Spinal cord (tissue), 10 donors: ENCODE results near the gene ATP9B. TPM values are rescaled to one million over a fixed set of nuclear protein-coding genes. Genes with fewer than 3 reads are reported as not detected.
"Not testable (repeated sequence)": the region's sequence is repeated elsewhere in the genome, so short reads cannot be mapped to it uniquely, and the experiment has no call there.

Experiments
- DNase-seq, 6 donors: peaks; one replicate each; pipeline versions ENCODE4 v3.0.0 to v3.0.0-alpha.2; 2013 to 2015; ENCODE audit warnings: low spot score in 6 of 6, low read depth in 4 of 6
- H3K27ac ChIP-seq: one replicate; pipeline ENCODE4 v1.5.1; 2013; ENCODE audit warnings: low read depth, low read length, control low read depth
- H3K27me3 ChIP-seq: one replicate; pipeline ENCODE4 v1.6.1; 2013; ENCODE audit warnings: low read length; ENCODE audit not compliant: control insufficient read depth, insufficient read depth
- H3K36me3 ChIP-seq: one replicate; pipeline ENCODE4 v1.6.1; 2013; ENCODE audit warnings: low read length; ENCODE audit not compliant: control insufficient read depth, insufficient read depth
- H3K4me1 ChIP-seq: one replicate; pipeline ENCODE4 v1.6.1; 2013; ENCODE audit warnings: low read length; ENCODE audit not compliant: control insufficient read depth, insufficient read depth
- H3K4me3 ChIP-seq: one replicate; pipeline ENCODE4 v1.5.1; 2013; ENCODE audit warnings: low read depth, low read length, control low read depth
- H3K9me3 ChIP-seq: one replicate; pipeline ENCODE4 v1.6.1; 2013; ENCODE audit warnings: low read length; ENCODE audit not compliant: control insufficient read depth, insufficient read depth
- WGBS: methylation state at CpG from one replicate; pipeline ENCODE4 v1.1.5; 2013; ENCODE audit warnings: missing lambda C conversion rate; ENCODE audit not compliant: insufficient coverage; 5-methylcytosine and 5-hydroxymethylcytosine counted together
- polyA plus RNA-seq, 2 donors: library from polyadenylated mRNA; unstranded; fragments of 120-200 nt; gene quantifications; one replicate each; pipeline ENCODE4 v1.2.1, GENCODE V29; 2013; ENCODE audit not compliant: insufficient read length in 2 of 2
- total RNA-seq, 2 donors: library from RNA; depleted of rRNA in 1 of 2; stranded (reverse); fragments of 120-200 nt in 1 of 2; fragments of >200 nt in 1 of 2; gene quantifications; one replicate each; pipeline versions ENCODE4 v1.2.3 to v1.2.4, GENCODE V29; 2013 to 2014
- donor health status: healthy.

ATP9B gene
- total and polyA plus RNA-seq, 4 donors, result 19.5 to 72.7 (median 35.6) TPM

GRCh38 chr18:79283131-79283810 is 214.1 kb downstream of the ATP9B start:
- H3K27ac ChIP-seq, result no peak overlapping the region
- peak in 3 of 6 donors; percentile 25 to 86 (median 35) for DNase-seq

GRCh38 chr18:79283929-79284328 is 214.7 kb downstream of the ATP9B start:
- Histone ChIP-seq H3K27me3 (no peaks in the 10 kb centered on the region), H3K36me3 (peaks cover 2% of the 10 kb centered on the region), H3K9me3 (no peaks in the 10 kb centered on the region), H3K4me1 (no peaks in the 10 kb centered on the region), H3K27ac (no peak overlapping the region), H3K4me3 (no peak overlapping the region)
- 85% methylated on average over 2 of the region's 4 CpGs for WGBS
- DNase-seq, result peak in 1 of 6 donors; percentile 80

More at GRCh38 chr18:79283131-79283810, 214.1 kb downstream of the ATP9B start:
- H3K27me3 ChIP-seq, result no peaks in the 10 kb centered on the region
- H3K4me3 ChIP-seq, result no peak overlapping the region
- H3K36me3 ChIP-seq, result peaks cover 4% of the 10 kb centered on the region
- 48% methylated on average over 9 of the region's 11 CpGs for WGBS
- H3K4me1 ChIP-seq, result no peaks in the 10 kb centered on the region
- no peaks in the 10 kb centered on the region for H3K9me3 ChIP-seq

GRCh38 chr18:79285191-79285590 is 216.0 kb downstream of the ATP9B start:
- not testable (repeated sequence) for H3K4me3 ChIP-seq, H3K36me3 ChIP-seq, H3K27ac ChIP-seq, H3K27me3 ChIP-seq, H3K9me3 ChIP-seq, DNase-seq, H3K4me1 ChIP-seq
- WGBS, result no CpG with 5 or more reads among the region's 1 CpG

GRCh38 chr18:79290409-79290808 is 221.2 kb downstream of the ATP9B start:
- H3K27ac ChIP-seq, H3K4me3 ChIP-seq, H3K9me3 ChIP-seq, H3K36me3 ChIP-seq, H3K27me3 ChIP-seq, H3K4me1 ChIP-seq, DNase-seq: not testable (repeated sequence)
- WGBS, result 96% methylated on average over 11 of the region's 15 CpGs

- H3K27ac ChIP-seq, result no peak overlapping the region
- H3K4me3 ChIP-seq, result no peak overlapping the region
- DNase-seq, result peak in 1 of 6 donors; percentile 19
- peaks cover 3% of the 10 kb centered on the region for H3K36me3 ChIP-seq
- no peaks in the 10 kb centered on the region for H3K9me3 ChIP-seq
- no peaks in the 10 kb centered on the region for H3K27me3 ChIP-seq
- no peaks in the 10 kb centered on the region for H3K4me1 ChIP-seq
- 89% methylated on average over 2 of the region's 6 CpGs for WGBS
These were observed 221.7 kb downstream of the ATP9B start for GRCh38 chr18:79290876-79291275.

- H3K36me3 ChIP-seq, result peaks cover 6% of the 10 kb centered on the region
- H3K27me3 ChIP-seq, result no peaks in the 10 kb centered on the region
- no peaks in the 10 kb centered on the region for H3K4me1 ChIP-seq
- H3K27ac ChIP-seq, result no peak overlapping the region
- DNase-seq, result no peak
- 94% methylated on average over 9 of the region's 10 CpGs for WGBS
- no peaks in the 10 kb centered on the region for H3K9me3 ChIP-seq
- H3K4me3 ChIP-seq, result no peak overlapping the region
These were observed 225.0 kb downstream of the ATP9B start for GRCh38 chr18:79294235-79294634.

GRCh38 chr18:79299272-79299671 is 230.1 kb downstream of the ATP9B start:
- WGBS, result 80% methylated on average over 2 of the region's 2 CpGs
- no peak overlapping the region for H3K27ac ChIP-seq

GRCh38 chr18:79299711-79300110 is 230.5 kb downstream of the ATP9B start:
- H3K27me3 ChIP-seq, result no peaks in the 10 kb centered on the region
- H3K27ac ChIP-seq, result no peak overlapping the region
- H3K4me3 ChIP-seq, result no peak overlapping the region
- no peak for DNase-seq
- peaks cover 9% of the 10 kb centered on the region for H3K4me1 ChIP-seq
- WGBS, result 79% methylated on average over 8 of the region's 8 CpGs
- peaks cover 10% of the 10 kb centered on the region for H3K36me3 ChIP-seq
- H3K9me3 ChIP-seq, result no peaks in the 10 kb centered on the region

More at GRCh38 chr18:79299272-79299671, 230.1 kb downstream of the ATP9B start:
- Histone ChIP-seq H3K36me3 (peaks cover 10% of the 10 kb centered on the region), H3K27me3 (no peaks in the 10 kb centered on the region), H3K4me1 (peaks cover 9% of the 10 kb centered on the region), H3K4me3 (no peak overlapping the region), H3K9me3 (no peaks in the 10 kb centered on the region)
- no peak for DNase-seq

GRCh38 chr18:79300413-79300812 is 231.2 kb downstream of the ATP9B start:
- Histone ChIP-seq H3K9me3 (no peaks in the 10 kb centered on the region), H3K4me3 (no peak overlapping the region), H3K36me3 (peaks cover 13% of the 10 kb centered on the region), H3K27me3 (no peaks in the 10 kb centered on the region), H3K27ac (no peak overlapping the region), H3K4me1 (peaks cover 11% of the 10 kb centered on the region)
- DNase-seq, result peak in 1 of 6 donors; percentile 35
- WGBS, result 68% methylated on average over 7 of the region's 9 CpGs

- WGBS, result 88% methylated on average over 9 of the region's 15 CpGs
- Histone ChIP-seq H3K4me3 (no peak overlapping the region), H3K4me1 (peaks cover 11% of the 10 kb centered on the region), H3K27ac (no peak overlapping the region), H3K9me3 (no peaks in the 10 kb centered on the region), H3K27me3 (no peaks in the 10 kb centered on the region), H3K36me3 (peaks cover 13% of the 10 kb centered on the region)
- no peak for DNase-seq
These were observed 232.9 kb downstream of the ATP9B start for GRCh38 chr18:79302120-79302519.
